G401 (cell line): Measurements from ENCODE around the gene CDH13. TPM values are rescaled to one million over a fixed set of nuclear protein-coding genes. Genes with fewer than 3 reads are reported as not detected.
A peak's percentile ranks its signal among the peaks of the same experiment; 100 is the strongest.
"Not testable (repeated sequence)": the region's sequence is repeated elsewhere in the genome, so short reads cannot be mapped to it uniquely, and the experiment has no call there.

Experiments used
- DNase-seq: peaks from one replicate; pipeline ENCODE4 v3.0.0-alpha.2; 2015; ENCODE audit warnings: low spot score
- in situ Hi-C: cut with HindIII; loops from 2 replicates; pipeline ENCODE4 v1.10.0; 2016; ENCODE audit warnings: low sequenced_read_pairs, mixed read lengths
- total RNA-seq: library from RNA; depleted of rRNA; stranded (reverse); fragments of >200 nt; shearing (Covaris generic); gene quantifications from 2 replicates; pipeline ENCODE4 v1.2.3, GENCODE V29; 2014

The CDH13 gene
- total RNA-seq, 1 experiment from 2014 or later = 10.8 TPM

- in situ Hi-C loops = no loop called here
- no peak for DNase-seq
These were observed 265.6 kb downstream of the CDH13 start for GRCh38 chr16:82892324-82892723.

GRCh38 chr16:82895843-82896242 is 269.1 kb downstream of the CDH13 start:
- in situ Hi-C loops = no loop called here
- no peak for DNase-seq

GRCh38 chr16:82899006-82899405 is 272.2 kb downstream of the CDH13 start:
- no peak for DNase-seq
- in situ Hi-C loops = no loop called here

- in situ Hi-C loops = no loop called here
These were observed 273.1 kb downstream of the CDH13 start for GRCh38 chr16:82899731-82900450.

GRCh38 chr16:82900559-82900958 is 273.8 kb downstream of the CDH13 start:
- DNase-seq = no peak
- in situ Hi-C loops = no loop called here

More at GRCh38 chr16:82899731-82900450, 273.1 kb downstream of the CDH13 start:
- DNase-seq = no peak

GRCh38 chr16:82911925-82912324 is 285.2 kb downstream of the CDH13 start:
- DNase-seq = no peak
- in situ Hi-C loops = no loop called here

- no peak for DNase-seq
- in situ Hi-C loops = no loop called here
These were observed 288.5 kb downstream of the CDH13 start for GRCh38 chr16:82915139-82915824.

GRCh38 chr16:82917886-82918595 is 291.3 kb downstream of the CDH13 start:
- peak; percentile 56 for DNase-seq
- in situ Hi-C loops = no loop called here

- in situ Hi-C loops = no loop called here
- DNase-seq = no peak
These were observed 297.5 kb downstream of the CDH13 start for GRCh38 chr16:82924075-82924854.

- no peak for DNase-seq
- in situ Hi-C loops = no loop called here
These were observed 299.7 kb downstream of the CDH13 start for GRCh38 chr16:82926500-82926899.

GRCh38 chr16:82933933-82934332 is 307.2 kb downstream of the CDH13 start:
- DNase-seq, in situ Hi-C loops: not testable (repeated sequence)

GRCh38 chr16:82935766-82936165 is 309.0 kb downstream of the CDH13 start:
- DNase-seq = no peak
- in situ Hi-C loops = no loop called here

- no peak for DNase-seq
- in situ Hi-C loops = no loop called here
These were observed 310.3 kb downstream of the CDH13 start for GRCh38 chr16:82936941-82937551.

- in situ Hi-C loops = no loop called here
- DNase-seq = no peak
These were observed 311.3 kb downstream of the CDH13 start for GRCh38 chr16:82937926-82938520.

GRCh38 chr16:82943371-82943770 is 316.6 kb downstream of the CDH13 start:
- no peak for DNase-seq
- in situ Hi-C loops = no loop called here

GRCh38 chr16:82945420-82946101 is 318.8 kb downstream of the CDH13 start:
- in situ Hi-C loops = no loop called here
- DNase-seq = no peak

- in situ Hi-C loops = no loop called here
- no peak for DNase-seq
These were observed 320.9 kb downstream of the CDH13 start for GRCh38 chr16:82947698-82948097.

GRCh38 chr16:82949016-82949415 is 322.2 kb downstream of the CDH13 start:
- no peak for DNase-seq
- in situ Hi-C loops = no loop called here
